Suprapubic skin (tissue), 4 donors: ENCODE measurements around the gene PCSK9.

Experiments used
- CTCF ChIP-seq, 2 donors: fragments of 200-600 bp in 1 of 2; fragments of 450-650 bp in 1 of 2; sonication (generic) in 1 of 2; IDR thresholded peaks; one replicate each; pipeline ENCODE4 v1.5.1; 2016 to 2019; ENCODE audit warnings: antibody characterized with exemption in 2 of 2, mild to moderate bottlenecking in 1 of 2, moderate library complexity in 1 of 2
- EP300 ChIP-seq: sonication (generic); formaldehyde crosslinking; IDR thresholded peaks from one replicate; pipeline ENCODE4 v1.6.1; 2017; ENCODE audit warnings: antibody characterized with exemption
- POLR2A ChIP-seq, 2 donors: fragments of 450-650 bp; IDR thresholded peaks; one replicate each; pipeline ENCODE4 v1.6.1; 2017; ENCODE audit warnings: antibody characterized with exemption in 2 of 2, mild to moderate bottlenecking in 2 of 2, moderate library complexity in 2 of 2
- POLR2AphosphoS5 ChIP-seq, 3 donors: sonication (generic); formaldehyde crosslinking; IDR thresholded peaks; one replicate each; pipeline ENCODE4 v1.6.1; 2017; ENCODE audit warnings: antibody characterized with exemption in 3 of 3

GRCh38 chr1:55061706-55062321 is 22.5 kb downstream of the PCSK9 start:
- TF ChIP-seq CTCF (IDR thresholded peaks at IDR 0.05) = no peak
- no peak for TF ChIP-seq POLR2A (IDR thresholded peaks at IDR 0.05)
- no peak for TF ChIP-seq POLR2AphosphoS5 (IDR thresholded peaks at IDR 0.05)
- TF ChIP-seq EP300 = no peak
